K562 (cell line): Measurements from ENCODE around the gene SPTLC3. TPM values are rescaled to one million over a fixed set of nuclear protein-coding genes. Genes with fewer than 3 reads are reported as not detected.

Experiments used
- ATAC-seq: fragments of 200-7000 bp; cut with Tn5 transposase; 3 replicates; pipeline ENCODE4 v1.9.1; 2020; ENCODE audit warnings: moderate library complexity
- BruUV-seq: library from RNA; stranded (reverse); fragments of 400-500 nt; replicated peaks from 2 replicates; lab custom pipeline; 2021; lab: Mats Ljungman, UMichigan
- CTCF ChIA-PET: fragments of 300-600 bp; formaldehyde crosslinking; extraction: SDS; loops from one replicate; lab custom pipeline; 2021; ENCODE audit warnings: low intra/inter-chr PET ratio; lab: Yijun Ruan, JAX
- POLR2A ChIA-PET: fragments of 300-600, 350-650 bp; sonication (Branson Sonifier 250); formaldehyde crosslinking; extraction: SDS; loops from one replicate; lab custom pipeline; 2021; ENCODE audit warnings: antibody characterized with exemption, inconsistent platforms; lab: Yijun Ruan, JAX
- DNase-seq, 4 experiments: peaks; one replicate each; pipeline versions ENCODE4 v3.0.0 to v3.0.0-alpha.2; 2011 to 2018; ENCODE audit warnings: low spot score in 3 of 4, mixed read lengths in 3 of 4; ENCODE audit errors: extremely low read depth in 1 of 4
- FAIRE-seq: peaks from 2 replicates; lab custom pipeline; 2011; peaks lifted over from hg19 to GRCh38; lab: Jason Lieb, UNC
- H2AFZ ChIP-seq: 2 replicates; pipeline ENCODE4 v1.6.0; 2011; ENCODE audit warnings: low read depth, low read length, control low read depth, inconsistent platforms
- H3K27ac ChIP-seq: fragments of 200-600 bp; 3 replicates; pipeline ENCODE4 v1.8.0; 2011; ENCODE audit warnings: low read depth, mild to moderate bottlenecking, control low read depth, inconsistent platforms, low read length, moderate library complexity, mixed read lengths; ENCODE audit errors: extremely low read depth
- H3K27me3 ChIP-seq, 2 experiments: fragments of 300-600 bp in 1 of 2; 2 replicates in 1 of 2; 3 replicates in 1 of 2; pipeline versions ENCODE4 v1.6.0 to v1.8.0; 2011; ENCODE audit warnings: inconsistent platforms in 2 of 2, low read length in 2 of 2, mild to moderate bottlenecking in 1 of 2, mixed read lengths in 1 of 2, moderate library complexity in 1 of 2; ENCODE audit not compliant: control insufficient read depth in 2 of 2, insufficient read depth in 2 of 2
- H3K36me3 ChIP-seq: fragments of 300-600 bp; 3 replicates; pipeline ENCODE4 v1.8.0; 2011; ENCODE audit warnings: mild to moderate bottlenecking, low read length, inconsistent platforms; ENCODE audit not compliant: control insufficient read depth, insufficient read depth
- H3K4me1 ChIP-seq, 2 experiments: fragments of 200-600 bp in 1 of 2; replicated peaks in 1 of 2; 2 replicates in 1 of 2; 3 replicates in 1 of 2; pipeline versions ENCODE4 v1.5.1 to v1.8.0; 2011; ENCODE audit warnings: inconsistent platforms in 2 of 2, low read length in 2 of 2, mild to moderate bottlenecking in 1 of 2, mixed read lengths in 1 of 2, moderate library complexity in 1 of 2; ENCODE audit not compliant: control insufficient read depth in 2 of 2, insufficient read depth in 2 of 2
- H3K4me2 ChIP-seq: 2 replicates; pipeline ENCODE4 v1.6.1; 2011; ENCODE audit warnings: low read length, control low read depth, inconsistent platforms, mixed read lengths; ENCODE audit not compliant: insufficient read depth
- H3K4me3 ChIP-seq: fragments of 200-600 bp; sonication (generic), shearing (Covaris generic); 2 replicates; pipeline ENCODE4 v1.5.1; 2016; ENCODE audit warnings: control low read depth, inconsistent platforms
- H3K79me2 ChIP-seq: fragments of 200-600 bp; 3 replicates; pipeline ENCODE4 v1.8.0; 2011; ENCODE audit warnings: low read length, inconsistent platforms; ENCODE audit not compliant: control insufficient read depth, insufficient read depth
- H3K9ac ChIP-seq, 2 experiments: 2 replicates each; pipeline versions ENCODE4 v1.6.0 to v1.6.1; 2011; ENCODE audit warnings: low read depth in 2 of 2, low read length in 2 of 2, control low read depth in 1 of 2, inconsistent platforms in 1 of 2, mild to moderate bottlenecking in 1 of 2, mixed read lengths in 1 of 2; ENCODE audit not compliant: insufficient read depth in 1 of 2
- H3K9me1 ChIP-seq: one replicate; pipeline ENCODE4 v1.6.0; 2011; ENCODE audit warnings: inconsistent platforms, mild to moderate bottlenecking, low read length, moderate library complexity; ENCODE audit not compliant: control insufficient read depth, insufficient read depth
- H3K9me3 ChIP-seq: replicated peaks from 2 replicates; pipeline ENCODE4 v1.5.1; 2011; ENCODE audit warnings: low read depth, low read length, inconsistent platforms; ENCODE audit not compliant: control insufficient read depth, insufficient read depth
- H4K20me1 ChIP-seq: replicated peaks from 2 replicates; pipeline ENCODE4 v1.6.1; 2011; ENCODE audit warnings: low read length, inconsistent platforms, mixed read lengths; ENCODE audit not compliant: control insufficient read depth, insufficient read depth
- CSDE1 ChIP-seq, 2 experiments: fragments of 450-650 bp; IDR thresholded peaks; 2 replicates each; pipeline ENCODE4 v1.6.1; 2016; ENCODE audit warnings: mild to moderate bottlenecking in 1 of 2
- USF1 ChIP-seq: sonication (generic); formaldehyde crosslinking; IDR thresholded peaks from 2 replicates; pipeline ENCODE4 v1.9.0; 2022; ENCODE audit warnings: mild to moderate bottlenecking, missing genetic modification reagents
- ZNF134 ChIP-seq: fragments of 250-450 bp; sonication (Bioruptor Pico); conservative IDR thresholded peaks from 2 replicates; pipeline ENCODE4 v1.4.0; 2020
- ZNF76 ChIP-seq: fragments of 250-450 bp; sonication (Bioruptor Pico); IDR thresholded peaks from 2 replicates; pipeline ENCODE4 v1.4.0; 2020; ENCODE audit warnings: mild to moderate bottlenecking, moderate library complexity, borderline replicate concordance
- ZNF785 ChIP-seq: fragments of 250-450 bp; sonication (Bioruptor Pico); IDR thresholded peaks from 2 replicates; pipeline ENCODE4 v1.4.0; 2020; ENCODE audit warnings: mild to moderate bottlenecking
- in situ Hi-C: fragments of 300-500 bp; cut with MboI; formaldehyde crosslinking; loops from 4 replicates; pipeline ENCODE4 v1.15.0; 2018; ENCODE audit warnings: inconsistent platforms, mixed read lengths
- intact Hi-C: fragments of 100-400 bp; cut with micrococcal nuclease; formaldehyde crosslinking; loops from 2 replicates; pipeline ENCODE4 v1.14.2; 2022
- polyA plus RNA-seq, 8 experiments: library from polyadenylated mRNA; depleted of rRNA in 4 of 8; stranded (reverse) in 5 of 8; unstranded in 3 of 8; fragments of >200 nt; fragmentation: Nextera tagmentation in 2 of 8; fragmentation: Illumina TruSeq in 1 of 8; extraction: Ambion mirVana in 2 of 8; extraction: Trizol in 1 of 8; gene quantifications; 2 replicates each; pipeline versions ENCODE4 v1.2.1 to v1.2.3, GENCODE V29; 2011 to 2014; ENCODE audit warnings: inconsistent platforms in 1 of 8, missing spikeins in 1 of 8
- total RNA-seq, 7 experiments: library from RNA; depleted of rRNA in 6 of 7; stranded (reverse); fragments of >200 nt in 6 of 7; fragmentation: Illumina TruSeq in 2 of 7; extraction: Trizol in 2 of 7; gene quantifications; 2 replicates each; pipeline versions ENCODE4 v1.2.1 to v1.2.3, GENCODE V29; 2011 to 2021; ENCODE audit warnings: low replicate concordance in 1 of 7

The SPTLC3 gene
- total and polyA plus RNA-seq, 9 of the 15 experiments (the other 6 are each of a cell fraction or from before 2014, with no cell fraction given): not detected

GRCh38 chr20:13098720-13099355 lies 90.1 kb downstream of the SPTLC3 start (continued):
- TF ChIP-seq ZNF785 (CRISPR knock-in tag) (no peak), ZNF76 (CRISPR knock-in tag) (no peak), CSDE1 (IDR thresholded peaks at IDR 0.05) (no peak), ZNF134 (no peak)
- TF ChIP-seq, all 486 proteins: peak for 0

GRCh38 chr20:13099676-13100075 lies 90.9 kb downstream of the SPTLC3 start:
- no peak overlapping the region for H2AFZ ChIP-seq
- no peak overlapping the region for H3K4me2 ChIP-seq
- no peaks in the 10 kb centered on the region for H3K9me1 ChIP-seq
- in situ Hi-C loops: no loop called here
- H3K4me3 ChIP-seq: no peak overlapping the region
- H3K36me3 ChIP-seq: no peaks in the 10 kb centered on the region
- ChIA-PET POLR2A (no interaction called here), CTCF (no interaction called here)
- DNase-seq (no peak), ATAC-seq (no peak), FAIRE-seq (no peak)
- H3K9me3 ChIP-seq: no peaks in the 10 kb centered on the region
- intact Hi-C loops: loop anchor here (10.0 kb wide), 1 partner anchor 175 kb away; no protein-coding TSS in a partner anchor
- H3K79me2 ChIP-seq: no peaks in the 10 kb centered on the region
- no peaks in the 10 kb centered on the region for H3K27me3 ChIP-seq
- no peak overlapping the region for H3K27ac ChIP-seq
- TF ChIP-seq USF1 (CRISPR knock-in tag): no peak
- no peak overlapping the region for H3K9ac ChIP-seq
- H4K20me1 ChIP-seq: no peaks in the 10 kb centered on the region
- BruUV-seq: no TSS peak
- no peaks in the 10 kb centered on the region for H3K4me1 ChIP-seq
